ENCODE results near the gene CLDN18.

DNA sequence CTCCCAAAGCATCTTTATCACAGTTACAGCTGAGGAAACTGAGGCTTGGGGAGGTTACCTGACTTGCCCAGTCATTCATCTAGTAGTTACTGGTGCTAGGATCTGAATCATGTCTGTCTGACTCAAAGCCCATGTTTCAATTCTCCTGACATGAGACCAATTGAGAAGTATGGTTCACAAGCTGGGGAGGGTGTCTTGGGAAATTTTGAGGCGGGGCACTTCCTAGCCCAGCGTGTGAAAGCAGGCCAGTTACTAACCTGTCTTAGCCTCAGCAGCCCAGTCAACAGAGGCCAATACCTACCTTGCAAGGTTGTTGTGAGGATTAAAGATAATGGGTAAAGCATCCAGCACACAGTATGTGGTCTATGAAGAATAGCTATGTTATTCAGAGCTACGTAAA is 37.0 kb downstream of the CLDN18 start:
- TF ChIP-seq CTCF (IDR thresholded peaks at IDR 0.05; ENCODE audit: low read depth, low read length) (no peak), EZH2phosphoT487 (IDR thresholded peaks at IDR 0.05; ENCODE audit: low read depth) (no peak)
